ENCODE data around the gene PLXNB3.
"Not testable (repeated sequence)": the region's sequence is repeated elsewhere in the genome, so short reads cannot be mapped to it uniquely, and the experiment has no call there.

The PLXNB3 gene

DNA sequence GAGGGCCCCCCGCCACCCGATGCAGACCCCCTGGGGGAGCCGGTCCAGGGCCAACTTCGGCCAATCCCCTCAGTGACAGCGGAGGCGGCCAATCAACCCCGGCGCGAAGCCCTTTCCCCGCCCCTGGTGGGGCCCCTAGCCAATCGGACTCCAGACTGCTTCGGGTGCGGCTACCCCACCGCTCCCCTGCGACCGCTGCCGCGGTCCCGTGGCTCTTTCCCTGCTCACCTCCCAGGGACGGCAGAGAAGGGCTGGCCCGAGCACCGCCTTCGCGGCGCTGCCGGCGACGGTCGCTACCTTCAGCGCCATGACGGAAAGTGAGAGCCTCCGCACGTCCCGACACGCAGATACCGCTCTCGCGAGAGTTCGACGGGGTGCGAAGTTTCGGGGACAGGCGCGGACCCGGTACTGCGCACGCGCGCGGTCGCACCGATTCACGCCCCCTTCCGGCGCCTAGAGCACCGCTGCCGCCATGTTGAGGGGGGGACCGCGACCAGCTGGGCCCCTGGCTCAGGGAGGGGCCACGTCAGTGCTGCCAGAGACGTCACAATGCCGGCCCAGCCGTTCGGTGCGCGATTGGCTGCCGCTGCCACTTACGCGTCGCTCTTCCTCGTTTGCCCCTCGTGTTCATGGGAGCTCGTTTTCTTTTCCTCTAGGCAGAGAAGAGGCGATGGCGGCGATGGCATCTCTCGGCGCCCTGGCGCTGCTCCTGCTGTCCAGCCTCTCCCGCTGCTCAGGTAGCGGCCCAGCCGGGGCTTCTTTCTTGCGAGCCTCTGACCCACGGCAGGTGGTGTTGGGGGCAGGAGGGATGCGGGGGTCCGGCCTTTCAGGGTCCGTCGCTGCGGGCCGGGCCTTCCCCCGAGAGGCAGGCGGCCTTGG, 30.2 kb downstream of the PLXNB3 start, which contains the start of the genes IDH3G and SSR4:
TSS of gene IDH3G (minus strand) at position 358 of the 879 bp plus-strand sequence. CDS start at position 309, 49 bp downstream.
TSS of gene SSR4 (plus strand) at position 651 of the 879 bp plus-strand sequence. CDS start at position 671, 20 bp downstream.
- peak; percentile 94 for DNase-seq

DNA sequence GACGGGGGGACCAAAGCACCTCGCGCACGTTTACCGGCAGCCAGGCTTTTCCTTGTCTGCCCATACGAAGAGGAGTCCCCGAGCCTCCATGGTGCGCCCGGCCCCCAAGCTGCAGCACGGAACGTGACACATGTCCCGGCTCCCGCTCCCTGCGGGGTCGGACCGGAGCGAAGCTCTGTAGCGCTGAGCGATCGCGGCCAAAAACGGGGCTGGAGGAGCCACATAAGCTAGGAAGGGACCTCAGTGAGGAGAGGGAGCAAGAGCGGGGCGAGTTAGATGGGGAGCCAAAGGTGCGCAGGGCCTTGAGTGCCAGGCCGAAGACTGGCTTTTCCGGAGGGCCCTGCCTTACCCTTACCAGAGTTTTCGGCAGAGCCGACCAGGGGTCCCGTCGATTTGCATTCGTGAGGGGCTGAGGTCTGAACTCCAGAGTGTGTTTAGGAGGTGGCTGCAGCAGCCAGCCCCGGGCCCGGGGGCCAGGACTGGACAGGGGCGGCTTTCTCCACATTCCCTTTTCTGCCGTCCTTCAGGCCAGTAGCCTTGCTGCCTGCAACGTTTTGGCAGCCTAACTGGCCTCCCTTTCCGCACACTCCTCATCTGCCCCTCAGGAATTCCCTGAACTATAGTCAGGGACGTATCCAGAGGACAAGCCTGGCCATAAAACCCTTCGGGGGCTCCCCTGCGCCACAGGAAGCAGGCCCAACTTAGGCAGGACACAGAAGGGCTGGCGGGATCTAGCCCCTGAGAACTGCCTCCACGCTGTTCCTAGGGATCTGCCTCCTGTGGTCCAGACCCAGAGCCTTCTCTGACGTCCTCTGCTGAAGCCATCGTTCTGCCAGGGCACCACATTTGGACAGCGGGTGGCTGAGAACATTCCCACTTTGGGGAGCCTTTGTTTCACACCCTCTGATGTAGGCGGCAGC, 31.1 kb downstream of the PLXNB3 start:
- DNase-seq: no peak

DNA sequence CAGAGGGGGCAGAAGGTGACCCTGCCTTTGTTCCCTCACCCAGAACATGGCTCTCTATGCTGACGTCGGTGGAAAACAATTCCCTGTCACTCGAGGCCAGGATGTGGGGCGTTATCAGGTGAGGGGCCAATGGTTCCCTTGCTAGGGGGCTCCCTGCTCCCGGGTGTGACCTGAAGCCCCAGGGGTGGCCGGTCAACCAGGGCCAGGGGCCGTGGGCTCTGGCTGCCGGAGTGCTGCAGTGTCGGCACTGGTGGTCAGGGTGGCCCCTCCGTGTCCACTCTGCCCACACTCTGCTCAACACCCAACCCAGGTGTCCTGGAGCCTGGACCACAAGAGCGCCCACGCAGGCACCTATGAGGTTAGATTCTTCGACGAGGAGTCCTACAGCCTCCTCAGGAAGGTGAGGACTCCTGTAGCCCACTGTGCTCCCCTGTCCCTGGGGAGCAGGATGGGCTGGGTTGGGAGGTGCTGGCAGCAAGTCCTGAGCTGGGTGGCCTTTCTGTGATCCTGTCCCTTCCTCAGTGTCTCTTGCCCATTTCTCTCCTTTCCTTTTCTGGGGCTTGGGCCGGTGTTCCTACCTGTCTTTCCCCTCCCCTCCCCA, 33.5 kb downstream of the PLXNB3 start:
- DNase-seq: no peak

- no peak for DNase-seq
Measured at GRCh38 chrX:153799326-153799725, 35.3 kb downstream of the PLXNB3 start.

DNA sequence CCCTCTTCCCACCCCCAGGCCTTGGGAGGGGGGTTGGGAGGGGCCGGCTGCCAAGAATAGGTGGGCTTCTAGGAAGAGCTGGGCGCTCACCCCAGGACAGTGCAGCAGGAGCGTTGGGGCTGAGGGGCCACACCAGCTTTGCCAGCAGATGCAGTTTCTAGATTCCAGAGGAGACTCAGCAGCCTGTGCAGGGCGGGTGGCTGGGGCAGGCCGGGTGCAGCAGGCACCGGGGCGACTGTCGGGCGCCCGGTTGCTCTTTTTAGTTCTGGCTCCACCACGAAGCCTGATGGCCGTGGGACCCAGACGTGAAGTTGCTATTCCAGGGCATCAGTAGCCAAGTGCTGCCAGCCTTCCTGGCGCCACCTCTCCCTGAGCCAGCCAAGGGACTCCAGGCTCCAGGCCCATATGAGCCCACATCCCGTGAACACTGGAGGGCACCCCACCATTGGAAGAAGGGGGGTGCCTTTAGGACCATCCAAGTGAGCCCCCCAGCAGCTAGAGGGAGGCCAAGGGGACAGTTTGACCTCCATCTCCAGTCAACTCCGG, 36.2 kb downstream of the PLXNB3 start:
- no peak for DNase-seq

GRCh38 chrX:153800746-153801145, 36.7 kb downstream of the PLXNB3 start:
- no peak for DNase-seq

- DNase-seq: no peak
Measured at GRCh38 chrX:153801669-153802068, 37.6 kb downstream of the PLXNB3 start.

GRCh38 chrX:153802513-153803045, 38.5 kb downstream of the PLXNB3 start:
- DNase-seq: no peak

DNA sequence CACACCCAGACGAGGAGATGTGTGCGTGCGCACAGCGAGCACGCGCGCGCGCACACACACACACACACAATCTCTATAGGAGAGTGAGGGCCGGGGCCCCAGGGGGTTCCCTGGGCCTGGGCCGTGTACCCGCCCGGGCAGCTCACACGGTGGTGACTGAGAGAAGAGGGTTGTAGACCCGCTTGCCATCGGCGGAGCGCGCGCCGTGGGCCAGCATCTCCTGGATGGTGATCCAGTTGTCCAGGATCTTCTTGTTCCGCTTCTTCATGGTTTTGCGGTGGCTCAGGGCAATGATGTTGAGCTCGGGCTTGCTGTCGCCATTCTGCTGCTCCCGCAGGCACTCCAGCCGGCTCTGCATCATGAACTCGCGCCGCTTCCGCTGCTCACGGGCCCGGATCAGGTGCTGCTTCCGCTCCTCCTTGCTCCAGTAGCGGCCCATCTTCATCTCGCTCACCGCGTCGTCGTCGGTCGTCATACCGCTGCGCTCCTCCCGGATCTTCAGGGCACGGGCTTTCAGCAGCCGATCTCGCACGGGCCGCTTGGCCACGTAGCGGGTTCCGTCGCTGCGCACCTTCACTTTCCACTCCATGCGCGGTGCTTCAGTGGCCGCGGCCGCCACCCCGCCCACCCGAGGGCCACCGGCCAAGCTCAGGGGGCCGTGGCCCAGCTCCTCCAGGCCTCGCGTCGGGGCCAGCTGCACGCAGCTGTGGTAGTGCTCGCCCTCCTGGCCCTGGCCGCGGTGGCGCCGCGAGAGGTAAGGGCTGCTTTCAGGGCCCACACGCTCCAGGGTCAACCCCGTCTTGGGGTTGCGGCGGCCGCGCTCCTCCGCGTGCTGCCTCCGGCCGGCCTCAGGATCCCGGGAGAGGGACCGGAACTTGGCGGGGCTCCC, 39.4 kb downstream of the PLXNB3 start:
- DNase-seq: no peak

DNA sequence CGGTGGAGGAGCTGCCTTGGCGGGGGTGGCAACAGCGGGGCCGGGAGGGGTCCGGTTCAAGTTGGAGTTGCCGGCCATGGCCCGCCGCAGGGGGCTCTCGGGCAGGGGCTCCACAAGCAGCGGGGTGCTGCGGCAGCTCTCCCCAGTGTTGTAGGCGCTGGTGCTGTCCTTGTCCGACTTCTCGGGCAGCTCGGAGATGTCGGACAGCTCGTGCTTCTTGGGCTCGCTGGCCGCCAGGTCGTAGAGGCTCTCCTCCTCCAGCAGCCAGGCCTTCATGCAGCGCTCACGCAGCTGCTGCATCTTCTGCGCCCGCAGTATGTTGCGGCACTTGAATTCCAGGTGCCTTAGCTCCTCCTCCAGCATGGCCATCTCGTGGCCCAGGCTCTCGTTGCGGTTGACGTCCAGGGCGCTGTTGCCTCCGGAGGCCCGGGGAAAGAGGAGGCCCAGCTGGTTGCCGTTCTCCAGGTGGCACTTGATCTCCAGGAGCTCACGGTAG, 40.1 kb downstream of the PLXNB3 start:
- DNase-seq: no peak

- DNase-seq: no peak
Measured at GRCh38 chrX:153804621-153805020, 40.6 kb downstream of the PLXNB3 start.

DNA sequence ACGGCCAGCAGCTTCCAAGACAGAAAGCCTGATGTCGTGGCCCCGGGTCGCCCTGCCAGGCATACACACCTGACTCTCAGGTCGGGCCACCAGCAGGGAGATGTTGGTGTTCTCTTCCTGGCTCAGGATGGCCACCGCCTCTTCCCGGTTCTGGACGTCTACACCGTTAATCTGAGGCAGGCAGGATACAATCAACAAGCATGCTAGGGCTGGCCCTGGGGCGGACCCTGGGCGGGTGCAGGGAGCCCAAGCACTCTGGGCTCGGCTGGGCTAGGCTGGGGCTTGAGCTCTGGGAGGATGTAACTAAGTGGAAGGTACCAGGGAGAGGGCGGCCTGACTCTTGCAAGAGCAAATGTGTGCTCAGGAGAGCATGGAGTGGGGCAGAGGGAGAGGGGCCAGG, 41.4 kb downstream of the PLXNB3 start:
- no peak for DNase-seq

GRCh38 chrX:153806999-153807575, 43.0 kb downstream of the PLXNB3 start:
- DNase-seq: no peak

DNA sequence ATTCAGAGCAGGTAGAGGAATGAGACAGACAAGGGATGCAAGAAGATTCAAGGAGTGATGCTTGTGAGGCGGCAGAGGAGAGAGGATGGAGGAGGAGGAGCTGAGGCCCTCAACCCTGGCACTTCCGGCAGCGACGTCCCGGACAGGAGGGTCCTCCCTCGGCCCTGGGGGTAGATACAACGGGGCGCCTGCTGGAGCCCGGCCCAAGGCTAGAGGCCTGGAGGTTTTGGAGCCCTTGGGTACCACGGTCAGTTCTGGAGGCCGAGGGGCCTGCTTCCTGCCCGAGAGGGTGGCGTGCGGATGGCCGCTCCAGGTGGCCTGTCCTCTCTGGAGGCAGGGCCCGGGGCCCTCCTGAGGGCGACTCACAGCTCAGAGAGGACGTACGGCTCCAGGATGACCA, 43.9 kb downstream of the PLXNB3 start:
- DNase-seq: no peak

GRCh38 chrX:153812220-153812619, 48.2 kb downstream of the PLXNB3 start:
- no peak for DNase-seq

DNA sequence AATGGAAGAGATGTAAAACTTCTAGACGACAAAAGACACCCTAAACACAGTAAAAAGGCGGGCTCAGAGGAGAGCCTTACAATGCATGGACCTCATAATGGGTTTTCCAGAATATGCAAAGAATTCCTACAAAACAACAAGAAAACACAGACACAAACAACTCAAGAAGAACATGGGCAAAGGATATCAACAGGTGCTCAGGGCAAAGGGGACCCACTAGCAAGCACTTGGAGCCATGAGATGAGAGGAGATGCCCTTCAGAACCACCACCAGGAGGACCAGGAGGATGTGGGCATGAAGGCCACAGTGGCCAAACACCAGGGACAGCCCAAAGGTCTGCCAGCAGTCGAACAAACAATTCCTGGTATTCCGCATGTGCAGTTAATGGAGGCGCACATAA, 49.1 kb downstream of the PLXNB3 start:
- no peak for DNase-seq

GRCh38 chrX:153814591-153815315, 50.7 kb downstream of the PLXNB3 start:
- DNase-seq: no peak

- DNase-seq: no peak
Measured at GRCh38 chrX:153816831-153817690, 53.0 kb downstream of the PLXNB3 start.

DNA sequence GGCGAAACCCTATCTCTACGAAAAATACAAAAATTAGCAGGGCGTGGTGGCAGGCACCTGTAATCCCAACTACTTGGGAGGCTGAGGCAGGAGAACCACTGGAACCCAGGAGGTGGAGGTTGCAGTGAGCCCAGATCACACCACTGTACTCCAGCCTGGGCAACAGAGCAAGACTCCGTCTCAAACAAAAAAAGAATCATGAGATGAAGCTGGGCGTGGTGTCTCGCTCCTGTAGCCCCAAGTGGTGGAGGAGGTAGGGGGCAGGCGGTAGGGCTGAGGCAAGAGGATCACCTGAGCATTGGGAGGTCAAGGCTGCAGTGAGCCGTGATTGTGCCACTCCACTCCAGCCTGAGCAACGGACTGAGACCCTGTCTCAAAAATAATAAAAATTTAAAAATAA, 54.0 kb downstream of the PLXNB3 start:
- DNase-seq: not testable (repeated sequence)
